ENCODE measurements around the gene CMA1.

The CMA1 gene

GRCh38 chr14:24463017-24463883 is 44.8 kb downstream of the CMA1 start:
- no peak overlapping the region for H3K4me3 ChIP-seq (ENCODE audit: low read depth, low read length)
- no peak for DNase-seq (ENCODE audit: low read depth)
- TF ChIP-seq CTCF (conservative IDR thresholded peaks at IDR 0.05; ENCODE audit: low read depth, low read length) = no peak

- TF ChIP-seq CTCF (conservative IDR thresholded peaks at IDR 0.05; ENCODE audit: low read depth, low read length) = no peak
- no peak overlapping the region for H3K4me3 ChIP-seq (ENCODE audit: low read depth, low read length)
- DNase-seq (ENCODE audit: low read depth) = no peak
These were observed 46.7 kb downstream of the CMA1 start for GRCh38 chr14:24461336-24461735.

GRCh38 chr14:24459331-24459730 is 48.7 kb downstream of the CMA1 start:
- TF ChIP-seq CTCF (conservative IDR thresholded peaks at IDR 0.05; ENCODE audit: low read depth, low read length) = no peak
- DNase-seq (ENCODE audit: low read depth) = no peak
- H3K4me3 ChIP-seq (ENCODE audit: low read depth, low read length) = no peak overlapping the region

- H3K4me3 ChIP-seq (ENCODE audit: low read depth, low read length) = no peak overlapping the region
- TF ChIP-seq CTCF (conservative IDR thresholded peaks at IDR 0.05; ENCODE audit: low read depth, low read length) = no peak
- no peak for DNase-seq (ENCODE audit: low read depth)
These were observed 49.3 kb downstream of the CMA1 start for GRCh38 chr14:24458736-24459135.

- H3K4me3 ChIP-seq (ENCODE audit: low read depth, low read length) = no peak overlapping the region
- no peak for TF ChIP-seq CTCF (conservative IDR thresholded peaks at IDR 0.05; ENCODE audit: low read depth, low read length)
- DNase-seq (ENCODE audit: low read depth) = no peak
These were observed 51.1 kb downstream of the CMA1 start for GRCh38 chr14:24456980-24457379.
